Measurements from ENCODE around the gene VPS52.

VPS52 gene

GRCh38 chr6:33271468-33272274 is at the start of gene VPS52, which contains the start of gene RPS18:
VPS52 (minus strand) TSS chr6:33271876; CDS start chr6:33271675, 201 bp downstream.
RPS18 (plus strand) TSS chr6:33272075; CDS start chr6:33272120, 45 bp downstream.
- peak; percentile 98 for DNase-seq (ENCODE audit: low spot score)

- DNase-seq (ENCODE audit: low spot score) = no peak
Observed at GRCh38 chr6:33321227-33321626, 49.6 kb upstream of the VPS52 start.

- DNase-seq (ENCODE audit: low spot score) = peak; percentile 91
Observed at GRCh38 chr6:33320315-33321181, 48.9 kb upstream of the VPS52 start.

GRCh38 chr6:33319939-33320314 is 48.3 kb upstream of the VPS52 start:
- DNase-seq (ENCODE audit: low spot score) = no peak

GRCh38 chr6:33318426-33319073 is 46.9 kb upstream of the VPS52 start:
- no peak for DNase-seq (ENCODE audit: low spot score)

- peak; percentile 97 for DNase-seq (ENCODE audit: low spot score)
Observed at GRCh38 chr6:33317669-33318425, 46.2 kb upstream of the VPS52 start, which contains the start of gene ZBTB22. ZBTB22 (minus strand) TSS chr6:33317744; CDS start chr6:33316916, 828 bp downstream.

GRCh38 chr6:33317419-33317668 is 45.7 kb upstream of the VPS52 start:
- DNase-seq (ENCODE audit: low spot score) = no peak

GRCh38 chr6:33316603-33317418 is 45.1 kb upstream of the VPS52 start:
- no peak for DNase-seq (ENCODE audit: low spot score)

GRCh38 chr6:33315793-33316602 is 44.3 kb upstream of the VPS52 start:
- no peak for DNase-seq (ENCODE audit: low spot score)

GRCh38 chr6:33314943-33315792 is 43.5 kb upstream of the VPS52 start:
- no peak for DNase-seq (ENCODE audit: low spot score)

GRCh38 chr6:33314515-33314942 is 42.9 kb upstream of the VPS52 start:
- peak; percentile 75 for DNase-seq (ENCODE audit: low spot score)

- peak; percentile 62 for DNase-seq (ENCODE audit: low spot score)
Observed at GRCh38 chr6:33313709-33314514, 42.2 kb upstream of the VPS52 start, which contains the start of gene TAPBP. TAPBP (minus strand) TSS chr6:33314078; CDS start chr6:33314041, 37 bp downstream.

- DNase-seq (ENCODE audit: low spot score) = peak; percentile 65
Observed at GRCh38 chr6:33313105-33313708, 41.5 kb upstream of the VPS52 start.

GRCh38 chr6:33312361-33313104 is 40.9 kb upstream of the VPS52 start:
- DNase-seq (ENCODE audit: low spot score) = peak; percentile 68

GRCh38 chr6:33306356-33306755 is 34.7 kb upstream of the VPS52 start:
- no peak for DNase-seq (ENCODE audit: low spot score)

GRCh38 chr6:33305052-33305451 is 33.4 kb upstream of the VPS52 start:
- no peak for DNase-seq (ENCODE audit: low spot score)

- no peak for DNase-seq (ENCODE audit: low spot score)
Observed at GRCh38 chr6:33304216-33304615, 32.5 kb upstream of the VPS52 start.

Measured in RKO (cell line).